Lung microvascular endothelial cell (primary cell): ENCODE data around the gene IL4I1. TPM values are rescaled to one million over a fixed set of nuclear protein-coding genes. Genes with fewer than 3 reads are reported as not detected.
A peak's percentile ranks its signal among the peaks of the same experiment; 100 is the strongest.
"Not testable (repeated sequence)": the region's sequence is repeated elsewhere in the genome, so short reads cannot be mapped to it uniquely, and the experiment has no call there.

Experiments
- DNase-seq, 2 donors: peaks; one replicate each; pipeline versions ENCODE4 v3.0.0 to v3.0.0-alpha.2; 2010; ENCODE audit warnings: low read depth in 2 of 2
- total RNA-seq: library from RNA; depleted of rRNA; stranded (reverse); fragments of >200 nt; gene quantifications from 2 replicates; pipeline ENCODE4 v1.2.1, GENCODE V29; 2014

IL4I1 gene, protein sequence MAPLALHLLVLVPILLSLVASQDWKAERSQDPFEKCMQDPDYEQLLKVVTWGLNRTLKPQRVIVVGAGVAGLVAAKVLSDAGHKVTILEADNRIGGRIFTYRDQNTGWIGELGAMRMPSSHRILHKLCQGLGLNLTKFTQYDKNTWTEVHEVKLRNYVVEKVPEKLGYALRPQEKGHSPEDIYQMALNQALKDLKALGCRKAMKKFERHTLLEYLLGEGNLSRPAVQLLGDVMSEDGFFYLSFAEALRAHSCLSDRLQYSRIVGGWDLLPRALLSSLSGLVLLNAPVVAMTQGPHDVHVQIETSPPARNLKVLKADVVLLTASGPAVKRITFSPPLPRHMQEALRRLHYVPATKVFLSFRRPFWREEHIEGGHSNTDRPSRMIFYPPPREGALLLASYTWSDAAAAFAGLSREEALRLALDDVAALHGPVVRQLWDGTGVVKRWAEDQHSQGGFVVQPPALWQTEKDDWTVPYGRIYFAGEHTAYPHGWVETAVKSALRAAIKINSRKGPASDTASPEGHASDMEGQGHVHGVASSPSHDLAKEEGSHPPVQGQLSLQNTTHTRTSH
- 0.40 and 1.7 TPM in 2 replicates for total RNA-seq

DNA sequence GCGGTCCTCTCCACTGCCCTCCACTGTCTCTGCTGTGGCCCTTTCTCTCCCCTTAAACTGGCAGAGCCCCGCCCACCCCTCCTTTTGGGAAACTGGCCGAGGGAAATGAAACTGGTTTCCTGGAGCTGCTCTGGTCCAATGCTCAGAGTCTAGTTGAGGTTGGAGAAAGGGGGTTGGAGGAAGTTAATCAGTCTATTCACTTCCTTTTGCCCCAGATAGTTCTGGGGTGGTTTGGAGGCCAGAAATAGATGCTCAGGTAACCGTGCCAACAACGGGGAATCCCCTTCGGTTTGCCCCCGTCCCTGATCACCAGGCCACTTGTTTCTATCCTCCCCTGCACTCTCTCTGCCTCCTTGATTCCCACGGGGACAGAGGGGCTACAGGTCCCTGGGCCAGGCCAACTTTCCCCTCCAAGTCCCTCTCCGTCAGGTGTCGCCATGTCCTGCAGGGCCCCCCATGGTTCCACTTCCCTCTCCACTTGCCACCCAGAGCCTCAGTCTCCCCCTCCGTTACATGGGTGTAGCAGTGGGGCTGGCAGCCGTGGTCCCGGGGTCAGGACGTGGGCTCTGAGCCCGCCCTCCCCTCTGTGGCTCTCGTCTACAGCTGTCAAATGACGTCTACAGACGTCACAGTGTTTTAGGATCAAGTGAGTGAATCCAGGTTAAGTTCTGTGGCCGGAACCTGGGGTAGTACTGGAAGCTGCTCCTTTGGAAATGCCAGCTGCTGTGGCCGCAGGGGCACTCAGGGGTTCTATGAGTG lies at the start of gene IL4I1:
Gene IL4I1 (minus strand): TSS at position 25 of the 759 bp plus-strand sequence. CDS start 727 bp downstream, outside the sequence.
- peak; percentile 41 to 86 for DNase-seq

- no peak for DNase-seq
These were observed 49.7 kb upstream of the IL4I1 start for GRCh38 chr19:49946415-49946814.

- DNase-seq: not testable (repeated sequence)
These were observed 47.9 kb upstream of the IL4I1 start for GRCh38 chr19:49944567-49944966.

DNA sequence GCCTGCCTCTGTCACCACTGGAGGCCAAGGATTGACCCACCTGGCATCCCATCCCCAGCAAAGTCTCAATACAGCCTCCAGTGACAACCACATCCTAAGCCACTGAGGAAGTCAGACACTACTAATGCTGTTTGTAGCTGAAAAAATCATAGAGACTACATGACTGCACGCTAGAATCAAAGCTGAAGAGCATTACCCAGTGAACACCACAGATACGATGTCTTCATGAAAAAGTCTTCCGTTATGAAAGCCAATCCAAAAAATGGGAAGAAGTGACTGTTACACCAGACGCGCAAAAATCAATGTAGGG lies 43.8 kb upstream of the IL4I1 start:
- no peak for DNase-seq

DNA sequence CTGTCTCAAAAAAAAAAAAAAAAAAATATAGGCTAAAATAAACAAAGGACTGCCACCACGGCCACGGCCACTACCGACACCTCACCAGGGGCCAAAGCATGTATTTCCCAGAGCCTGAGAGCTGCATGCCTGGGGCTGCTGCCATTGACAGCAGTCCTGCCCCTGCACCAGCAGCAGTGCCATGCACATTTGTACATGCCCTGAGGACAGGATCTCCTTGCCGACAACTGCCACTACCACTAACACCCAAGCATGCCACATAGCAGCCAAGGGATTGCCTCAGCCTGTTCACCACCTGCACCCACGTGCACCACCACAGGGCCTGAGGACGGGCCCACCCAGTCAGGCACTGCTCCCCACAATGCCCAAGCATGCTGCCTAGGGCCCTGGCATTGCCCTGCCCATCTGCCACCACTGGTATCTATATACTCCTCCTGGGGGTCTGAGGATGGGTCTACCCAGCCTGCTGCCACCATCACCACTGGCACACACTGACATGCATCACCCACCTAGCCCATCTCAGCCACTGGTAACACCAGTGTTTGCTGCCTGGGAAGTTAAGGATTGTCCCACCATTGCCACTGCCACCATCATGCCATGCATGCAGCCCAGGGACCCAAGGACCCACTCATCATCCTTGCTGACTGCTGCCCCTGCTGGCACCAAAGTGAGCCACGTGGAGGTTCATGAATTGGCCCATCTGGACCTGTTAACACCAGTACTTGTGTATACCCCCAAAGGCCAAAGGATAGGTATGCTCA lies 43.2 kb upstream of the IL4I1 start:
- no peak for DNase-seq

- DNase-seq: no peak
These were observed 42.0 kb upstream of the IL4I1 start for GRCh38 chr19:49938662-49939061.

GRCh38 chr19:49937750-49938381 lies 41.2 kb upstream of the IL4I1 start:
- DNase-seq: peak; percentile 70 to 78

DNA sequence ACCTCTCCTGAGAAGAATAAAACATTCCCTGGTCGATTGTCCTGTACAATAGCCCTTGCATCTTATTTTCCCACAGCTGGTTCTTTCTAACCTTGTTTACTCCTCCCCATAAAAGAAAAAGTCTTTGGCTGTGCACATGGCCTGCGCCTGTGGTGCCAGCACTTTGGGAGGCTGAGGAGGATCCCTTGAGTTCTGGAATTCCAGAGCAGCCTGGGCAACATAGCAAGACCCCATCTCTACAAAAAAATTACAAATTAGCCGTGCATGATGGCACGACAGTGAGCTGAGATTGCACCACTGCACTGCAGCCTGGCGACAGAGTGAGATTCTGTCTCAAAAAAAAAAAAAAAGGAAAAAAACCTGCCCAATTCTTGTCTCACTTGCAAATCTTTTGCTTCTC lies 39.9 kb upstream of the IL4I1 start:
- no peak for DNase-seq

- DNase-seq: no peak
These were observed 37.0 kb upstream of the IL4I1 start for GRCh38 chr19:49933643-49934042.

- DNase-seq: no peak
These were observed 36.0 kb upstream of the IL4I1 start for GRCh38 chr19:49932731-49933131.

DNA sequence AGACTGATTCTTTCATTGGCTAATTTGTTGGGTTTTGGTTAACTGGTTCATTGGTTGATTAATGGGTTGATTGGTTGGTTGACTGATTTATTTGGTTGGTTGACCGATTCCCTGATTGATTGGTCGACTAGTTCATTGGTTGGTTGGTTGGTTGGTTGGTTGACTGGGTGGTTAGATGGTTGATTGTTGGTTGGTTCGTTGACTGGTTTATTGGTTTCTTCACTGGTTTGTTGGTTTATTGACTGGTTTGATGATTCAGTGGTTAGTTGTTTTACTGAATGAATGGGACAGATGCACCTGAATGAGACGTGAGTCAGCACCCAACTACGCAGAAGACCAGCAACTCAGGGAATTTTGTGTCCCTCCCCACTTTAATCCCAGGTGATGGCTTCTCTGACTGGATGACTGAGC lies 35.4 kb upstream of the IL4I1 start:
- DNase-seq: no peak

- DNase-seq: no peak
These were observed 34.8 kb upstream of the IL4I1 start for GRCh38 chr19:49931293-49932040.

DNA sequence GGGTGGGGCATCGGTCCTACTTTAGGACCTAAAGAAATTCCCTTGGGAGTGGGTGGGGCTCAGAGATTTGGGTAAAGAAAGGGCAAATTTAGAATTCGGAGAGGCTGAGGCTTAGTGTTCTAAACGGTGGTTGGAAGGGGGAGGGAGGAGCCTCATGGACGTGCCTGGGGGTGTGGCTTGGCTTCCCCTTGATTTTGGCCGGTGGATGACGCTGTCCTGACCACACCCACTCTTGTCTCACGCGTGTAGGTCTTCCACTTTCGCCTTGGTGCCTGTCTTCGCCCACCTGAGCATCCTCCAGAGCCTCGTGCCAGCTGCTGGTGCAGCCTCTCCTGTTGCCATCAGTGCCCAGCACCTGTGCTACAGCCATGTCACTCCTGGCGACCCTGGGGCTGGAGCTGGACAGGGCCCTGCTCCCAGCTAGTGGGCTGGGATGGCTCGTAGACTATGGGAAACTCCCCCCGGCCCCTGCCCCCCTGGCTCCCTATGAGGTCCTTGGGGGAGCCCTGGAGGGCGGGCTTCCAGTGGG lies 33.9 kb upstream of the IL4I1 start:
- DNase-seq: peak; percentile 26 to 58

DNA sequence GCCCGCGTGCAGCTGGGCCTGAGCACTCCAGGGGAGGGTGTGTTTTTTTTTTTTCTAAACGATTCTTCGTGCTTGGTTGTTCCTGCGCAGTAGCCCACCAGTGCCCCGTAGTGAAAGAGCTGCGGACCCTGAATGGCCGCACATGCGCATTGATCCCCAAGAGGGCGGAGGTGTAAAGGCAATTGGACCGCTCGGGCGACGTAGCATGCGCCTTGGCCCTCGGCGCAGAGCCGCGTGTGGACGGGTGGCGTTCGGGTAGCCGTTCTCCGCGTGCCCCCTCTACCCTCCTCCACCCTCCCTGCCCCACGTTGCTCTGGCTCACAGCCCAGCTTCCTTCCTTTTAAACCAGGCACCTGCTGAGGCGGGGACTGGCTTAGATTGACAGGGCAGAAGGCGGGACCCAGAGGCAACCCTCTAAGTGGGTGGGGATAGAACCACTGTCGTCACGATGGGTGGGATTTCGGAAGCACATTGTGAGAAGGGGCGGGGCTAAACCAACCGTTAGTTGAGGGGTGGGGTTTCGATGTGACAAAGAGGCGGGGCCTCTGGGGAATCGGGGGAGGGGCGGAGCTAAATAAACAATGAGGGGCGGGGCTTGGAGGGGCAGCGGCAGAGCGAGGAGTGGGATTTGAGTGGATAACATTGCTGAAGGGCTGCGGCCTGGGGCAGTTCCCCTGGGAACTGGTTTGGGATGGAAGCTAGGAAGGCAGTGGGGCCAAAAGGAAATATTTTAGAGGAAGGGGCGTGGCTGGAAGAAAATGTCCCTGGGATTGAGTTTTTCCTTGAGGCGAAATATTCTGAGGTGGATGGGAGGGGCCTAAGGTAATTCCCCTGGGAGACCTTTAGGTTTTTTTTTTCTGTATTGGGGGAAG lies 33.2 kb upstream of the IL4I1 start:
- DNase-seq: peak; percentile 99 to 100

DNA sequence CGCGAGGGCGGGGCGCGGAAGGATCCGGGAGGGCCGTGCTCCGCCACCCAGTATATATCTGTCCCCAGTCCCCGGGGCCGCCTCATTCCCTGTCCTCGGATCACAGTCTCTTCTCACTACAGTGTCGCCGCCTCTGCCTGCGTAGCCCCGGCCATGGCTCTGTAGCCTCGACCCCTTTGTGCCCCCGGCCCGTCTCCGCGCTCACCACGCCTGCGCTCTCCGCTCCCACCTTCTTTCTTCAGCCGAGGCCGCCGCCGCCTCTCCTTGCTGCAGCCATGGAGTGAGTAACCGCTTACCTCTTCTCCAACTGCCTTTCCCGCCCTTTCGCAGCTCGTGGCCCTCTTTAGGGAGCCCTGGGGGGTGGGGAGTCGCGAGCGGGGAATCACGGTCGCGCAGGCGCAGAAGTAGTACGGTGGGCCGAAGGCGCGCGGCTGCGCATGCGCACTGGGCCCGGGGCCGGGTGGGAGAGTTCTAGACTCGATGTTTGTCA lies 32.5 kb upstream of the IL4I1 start, which contains the start of the genes ATF5 and NUP62:
Gene ATF5 (plus strand): TSS at position 85 of the 490 bp plus-strand sequence. CDS start 1,646 bp downstream, outside the sequence.
Gene NUP62 (minus strand): TSS at position 384 of the 490 bp plus-strand sequence. CDS start 19,697 bp downstream, outside the sequence.
- peak; percentile 83 to 89 for DNase-seq

GRCh38 chr19:49927526-49928264 lies 31.0 kb upstream of the IL4I1 start:
- DNase-seq: no peak

DNA sequence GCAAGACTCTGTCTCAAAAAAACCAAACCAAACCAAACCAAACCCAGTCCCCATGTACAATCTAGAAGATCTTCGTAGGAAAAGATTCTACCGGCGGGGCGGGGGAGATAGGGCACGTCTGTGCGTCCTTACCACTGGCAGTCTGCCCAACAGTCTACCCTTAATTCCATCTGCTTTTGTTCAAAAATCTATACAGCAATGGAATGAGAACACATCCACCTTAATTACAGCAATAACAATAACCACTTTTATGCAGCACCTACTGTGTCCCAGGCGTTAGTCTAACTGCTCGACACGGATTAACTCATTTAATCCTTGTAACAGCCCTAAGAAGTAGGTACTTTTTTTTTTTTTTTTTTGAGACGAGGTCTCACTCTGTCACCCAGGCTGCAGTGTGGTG lies 29.8 kb upstream of the IL4I1 start:
- no peak for DNase-seq

DNA sequence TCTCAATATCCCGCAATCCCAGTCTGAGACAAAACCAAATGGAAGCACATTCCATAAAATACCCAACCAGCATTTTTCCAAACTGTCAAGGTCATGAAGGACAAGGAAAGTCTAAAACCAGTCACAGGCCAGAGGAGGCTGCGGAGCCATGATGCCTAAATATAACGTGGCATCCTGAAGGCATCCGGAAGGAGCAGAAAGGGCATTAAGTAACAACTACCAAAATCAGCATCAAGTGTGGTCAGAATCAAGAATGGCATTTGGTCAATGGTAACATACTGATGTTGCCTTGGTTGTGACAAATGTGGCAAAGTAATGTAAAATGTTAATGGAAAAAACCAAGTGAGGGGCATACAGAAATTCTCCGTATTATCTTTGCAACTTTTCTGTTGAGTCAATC lies 28.8 kb upstream of the IL4I1 start:
- DNase-seq: no peak
